Thoracic aorta (tissue), 2 donors: ENCODE measurements around the gene CREB3L2. TPM values are rescaled to one million over a fixed set of nuclear protein-coding genes. Genes with fewer than 3 reads are reported as not detected.

Experiments used
- ATAC-seq: fragments of 150-250 bp; one replicate; pipeline ENCODE4 v1.8.0; 2017; ENCODE audit warnings: low read depth; ENCODE audit not compliant: insufficient number of reproducible peaks, low FRiP score
- DNase-seq: peaks from one replicate; pipeline ENCODE4 v3.0.0-alpha.2; 2020; ENCODE audit warnings: low spot score
- H3K27ac ChIP-seq, 2 donors: fragments of 200-600 bp; sonication (generic); 1 replicate in 1 of 2; 2 replicates in 1 of 2; pipeline ENCODE4 v1.5.1; 2016; ENCODE audit warnings: mild to moderate bottlenecking in 2 of 2, moderate library complexity in 2 of 2
- H3K27me3 ChIP-seq: fragments of 200-600 bp; sonication (generic); replicated peaks from 2 replicates; pipeline ENCODE4 v1.6.0; 2016; ENCODE audit warnings: mild to moderate bottlenecking; ENCODE audit not compliant: insufficient read depth
- H3K36me3 ChIP-seq: fragments of 200-600 bp; sonication (generic); one replicate; pipeline ENCODE4 v1.5.1; 2016
- H3K4me1 ChIP-seq, 2 donors: fragments of 200-600 bp; sonication (generic); 1 replicate in 1 of 2; 2 replicates in 1 of 2; pipeline versions ENCODE4 v1.5.1 to v1.6.0; 2016; ENCODE audit warnings: low read depth in 2 of 2, mild to moderate bottlenecking in 1 of 2; ENCODE audit not compliant: control insufficient read depth in 1 of 2
- H3K4me3 ChIP-seq: fragments of 200-600 bp; sonication (generic); 2 replicates; pipeline ENCODE4 v1.5.1; 2016; ENCODE audit warnings: mild to moderate bottlenecking
- H3K9me3 ChIP-seq: fragments of 200-600 bp; sonication (generic); 2 replicates; pipeline ENCODE4 v1.5.1; 2016
- total RNA-seq, 2 donors: library from RNA; depleted of rRNA; stranded (reverse); fragments of >200 nt; gene quantifications; one replicate each; pipeline versions ENCODE4 v1.1.0 to v1.2.3, GENCODE V29; 2016
- TF ChIP-seq, protein P1 (sequence below): fragments of 200-600 bp; sonication (generic); IDR thresholded peaks from one replicate; pipeline ENCODE4 v1.5.1; 2019; ENCODE audit warnings: antibody characterized with exemption

CREB3L2 gene
- total RNA-seq, 2 donors from 2014 or later, result 85.3 to 96.7 TPM

GRCh38 chr7:137880432-137880831 lies 121.5 kb downstream of the CREB3L2 start:
- peak overlapping the region; percentile 62 to 65 for H3K27ac ChIP-seq
- ATAC-seq, result peak; percentile 42
- H3K4me1 ChIP-seq, result peaks cover 31 to 59% of the 10 kb centered on the region in 2 donors
- no peaks in the 10 kb centered on the region for H3K27me3 ChIP-seq
- TF ChIP-seq, protein P1, sequence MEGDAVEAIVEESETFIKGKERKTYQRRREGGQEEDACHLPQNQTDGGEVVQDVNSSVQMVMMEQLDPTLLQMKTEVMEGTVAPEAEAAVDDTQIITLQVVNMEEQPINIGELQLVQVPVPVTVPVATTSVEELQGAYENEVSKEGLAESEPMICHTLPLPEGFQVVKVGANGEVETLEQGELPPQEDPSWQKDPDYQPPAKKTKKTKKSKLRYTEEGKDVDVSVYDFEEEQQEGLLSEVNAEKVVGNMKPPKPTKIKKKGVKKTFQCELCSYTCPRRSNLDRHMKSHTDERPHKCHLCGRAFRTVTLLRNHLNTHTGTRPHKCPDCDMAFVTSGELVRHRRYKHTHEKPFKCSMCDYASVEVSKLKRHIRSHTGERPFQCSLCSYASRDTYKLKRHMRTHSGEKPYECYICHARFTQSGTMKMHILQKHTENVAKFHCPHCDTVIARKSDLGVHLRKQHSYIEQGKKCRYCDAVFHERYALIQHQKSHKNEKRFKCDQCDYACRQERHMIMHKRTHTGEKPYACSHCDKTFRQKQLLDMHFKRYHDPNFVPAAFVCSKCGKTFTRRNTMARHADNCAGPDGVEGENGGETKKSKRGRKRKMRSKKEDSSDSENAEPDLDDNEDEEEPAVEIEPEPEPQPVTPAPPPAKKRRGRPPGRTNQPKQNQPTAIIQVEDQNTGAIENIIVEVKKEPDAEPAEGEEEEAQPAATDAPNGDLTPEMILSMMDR, result no peak
- no peaks in the 10 kb centered on the region for H3K9me3 ChIP-seq
- peaks cover 59% of the 10 kb centered on the region for H3K36me3 ChIP-seq
- no peak for DNase-seq
- no peak overlapping the region for H3K4me3 ChIP-seq

DNA sequence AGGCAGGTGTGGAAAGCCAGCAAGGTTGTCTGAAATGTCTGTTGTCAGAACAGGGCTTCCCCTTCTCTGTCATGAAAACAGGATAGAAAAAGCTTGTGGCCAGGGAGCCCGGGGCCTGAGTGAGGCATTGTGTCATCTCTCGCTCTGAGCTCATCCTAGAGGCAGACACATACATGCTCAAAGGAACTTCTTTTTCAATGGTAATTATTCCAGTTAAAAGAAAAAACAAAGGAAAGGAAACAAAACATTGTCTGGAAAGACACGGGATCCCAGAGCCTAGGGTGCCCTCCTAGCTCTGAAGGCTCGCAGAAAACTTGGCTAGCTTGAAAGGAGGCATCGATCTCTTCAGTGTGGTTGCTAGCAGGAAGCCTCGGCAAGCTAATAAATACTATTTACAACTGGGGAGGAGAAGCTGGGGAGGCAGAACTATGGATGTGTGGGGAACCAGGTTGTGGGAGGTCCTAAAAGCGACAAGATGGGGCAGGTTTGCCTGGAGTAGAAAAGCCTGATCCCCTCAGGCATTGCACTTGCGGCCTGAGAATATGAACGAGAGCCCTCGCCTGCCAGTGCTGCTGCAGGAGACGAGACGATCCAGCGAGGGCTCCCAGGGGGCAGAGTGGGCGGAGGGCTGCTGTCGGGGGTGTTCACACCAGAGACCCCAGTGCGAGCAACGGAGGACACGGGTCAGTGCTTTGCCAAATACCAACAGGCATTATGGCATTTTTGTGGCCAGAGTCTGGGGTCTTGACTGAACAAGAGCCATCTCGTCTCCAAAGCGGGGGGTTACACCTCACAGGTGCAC lies 122.3 kb downstream of the CREB3L2 start:
- Histone ChIP-seq H3K27me3 (no peaks in the 10 kb centered on the region), H3K36me3 (peaks cover 50% of the 10 kb centered on the region), H3K4me1 (peaks cover 38 to 67% of the 10 kb centered on the region in 2 donors), H3K27ac (peak overlapping the region; percentile 62 to 65), H3K9me3 (no peaks in the 10 kb centered on the region), H3K4me3 (no peak overlapping the region)
- TF ChIP-seq, protein P1, result no peak
- ATAC-seq, result no peak
- DNase-seq, result no peak

DNA sequence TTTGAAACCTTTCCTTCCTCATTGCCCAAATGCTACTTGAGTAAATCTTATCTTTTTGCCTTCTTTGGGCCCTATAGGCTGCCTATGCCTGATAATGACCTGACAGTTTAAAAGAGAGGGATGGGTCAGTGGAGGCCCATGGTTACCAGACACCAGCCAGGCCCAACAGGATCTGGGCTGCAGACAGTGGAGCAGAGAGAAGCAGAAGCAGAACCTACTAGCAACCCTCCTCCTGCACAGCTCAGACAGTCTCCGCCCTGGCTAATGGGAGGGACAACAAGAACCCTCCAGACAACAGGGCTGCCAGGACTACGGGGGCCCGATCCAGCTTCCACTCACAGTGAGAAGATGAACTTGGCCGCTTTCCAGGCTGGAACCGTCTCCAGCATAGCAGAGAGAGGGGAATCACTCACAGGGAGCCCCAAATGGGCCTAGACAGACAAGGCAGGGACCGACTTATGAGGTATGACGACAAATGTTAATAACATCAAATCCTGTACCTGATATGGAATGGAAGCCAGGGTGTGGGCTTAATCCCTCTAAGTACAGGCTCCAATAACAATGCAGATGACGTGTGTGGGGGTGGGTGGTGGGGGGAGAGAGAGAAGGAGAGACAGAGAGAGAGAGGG lies 123.4 kb downstream of the CREB3L2 start:
- Histone ChIP-seq H3K27ac (peak overlapping the region; percentile 62 to 65), H3K9me3 (no peaks in the 10 kb centered on the region), H3K4me3 (no peak overlapping the region), H3K36me3 (peaks cover 42% of the 10 kb centered on the region), H3K27me3 (no peaks in the 10 kb centered on the region), H3K4me1 (peaks cover 44 to 75% of the 10 kb centered on the region in 2 donors)
- peak; percentile 19 for DNase-seq
- TF ChIP-seq, protein P1, result no peak
- ATAC-seq, result no peak

DNA sequence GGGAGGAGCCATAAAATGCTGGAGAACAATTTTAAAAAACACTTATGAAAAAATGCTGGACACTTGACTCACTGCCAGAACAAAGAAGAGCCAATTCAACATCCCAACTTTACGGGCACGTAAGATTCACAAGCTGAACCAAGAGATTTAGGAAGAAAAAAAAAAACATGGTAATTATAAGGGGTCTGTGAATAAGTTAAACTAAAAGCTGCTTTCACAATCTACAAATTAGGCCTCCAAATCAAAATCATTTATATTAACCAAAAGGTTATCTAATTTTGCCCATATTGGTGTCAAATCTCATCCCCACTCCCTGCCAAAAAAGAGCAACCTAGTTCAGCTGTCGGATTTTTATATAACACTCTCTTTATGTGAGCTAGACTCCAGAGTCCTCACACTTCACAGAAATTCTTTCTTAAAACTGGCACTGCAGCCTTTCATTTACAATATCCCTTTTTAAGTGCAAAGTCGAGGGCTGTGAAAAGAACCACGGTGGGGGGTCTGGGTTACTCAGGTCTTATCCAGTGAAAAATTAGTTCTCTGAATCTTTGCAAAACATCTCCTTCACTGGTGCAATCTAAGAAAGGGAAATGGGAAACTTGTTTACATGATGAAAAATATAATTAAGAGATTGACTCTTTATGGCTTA lies 124.7 kb downstream of the CREB3L2 start:
- no peak overlapping the region for H3K4me3 ChIP-seq
- TF ChIP-seq, protein P1, result no peak
- H3K9me3 ChIP-seq, result no peaks in the 10 kb centered on the region
- peaks cover 35% of the 10 kb centered on the region for H3K36me3 ChIP-seq
- peak overlapping the region in 1 of 2 donors; percentile 65 for H3K27ac ChIP-seq
- peaks cover 34 to 64% of the 10 kb centered on the region in 2 donors for H3K4me1 ChIP-seq
- no peak for ATAC-seq
- no peaks in the 10 kb centered on the region for H3K27me3 ChIP-seq
- no peak for DNase-seq

DNA sequence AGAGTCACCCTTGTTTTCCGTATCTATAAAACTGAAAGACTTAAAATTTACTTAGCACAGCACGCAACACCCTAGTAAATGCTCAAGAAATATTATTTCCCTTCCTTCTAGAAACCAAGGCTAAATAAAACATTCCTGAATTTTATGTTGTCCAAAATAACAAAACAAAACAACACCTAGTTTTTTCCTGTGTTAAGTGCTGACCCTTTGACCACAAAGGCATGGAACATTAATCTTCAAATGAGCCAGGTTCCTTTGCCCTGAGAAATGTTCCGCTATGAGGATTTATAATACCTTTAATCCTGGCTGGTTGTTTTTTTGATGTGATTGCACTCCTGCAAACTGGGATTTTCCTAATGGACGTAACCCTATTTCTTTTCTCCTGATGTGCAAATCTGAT lies 126.1 kb downstream of the CREB3L2 start:
- H3K27ac ChIP-seq, result no peak overlapping the region
- H3K36me3 ChIP-seq, result peaks cover 27% of the 10 kb centered on the region
- H3K4me1 ChIP-seq, result peaks cover 34 to 69% of the 10 kb centered on the region in 2 donors
- TF ChIP-seq, protein P1, result no peak
- no peak for DNase-seq
- no peaks in the 10 kb centered on the region for H3K27me3 ChIP-seq
- H3K9me3 ChIP-seq, result no peaks in the 10 kb centered on the region
- no peak overlapping the region for H3K4me3 ChIP-seq
- ATAC-seq, result no peak
